Activated T-helper 1 cell treated with anti-CD3 and anti-CD28 coated beads, Interleukin-12 subunit alpha, Interleukin-12 subunit beta, Interleukin-2, Interleukin-4 antibody, amounts not matched to agents 30 ng/mL and 10 ng/mL and 1 ng/mL, durations not matched to agents 14 hours and 24 hours and 36 hours (primary cell): ENCODE results near the gene PARD3B. TPM values are rescaled to one million over a fixed set of nuclear protein-coding genes. Genes with fewer than 3 reads are reported as not detected.

Experiments
- DNase-seq: peaks from one replicate; pipeline ENCODE4 v3.0.0; 2021; ENCODE audit warnings: low spot score
- H3K27ac Mint-ChIP-seq: one replicate; pipeline ENCODE4 v1.8.0; 2021; ENCODE audit warnings: mild to moderate bottlenecking, mixed read lengths
- H3K27me3 Mint-ChIP-seq: one replicate; pipeline ENCODE4 v1.8.0; 2022; ENCODE audit warnings: mild to moderate bottlenecking, moderate library complexity, mixed read lengths; ENCODE audit not compliant: insufficient read depth
- H3K36me3 Mint-ChIP-seq: one replicate; pipeline ENCODE4 v1.8.0; 2021; ENCODE audit warnings: low read depth, mixed read lengths
- H3K4me1 Mint-ChIP-seq: one replicate; pipeline ENCODE4 v1.8.0; 2021; ENCODE audit warnings: low read depth, mixed read lengths
- H3K4me3 Mint-ChIP-seq: one replicate; pipeline ENCODE4 v1.8.0; 2021; ENCODE audit warnings: mild to moderate bottlenecking, moderate library complexity, mixed read lengths
- H3K9me3 Mint-ChIP-seq: one replicate; pipeline ENCODE4 v1.8.0; 2021; ENCODE audit warnings: mixed read lengths
- intact Hi-C: fragments of 100-400 bp; cut with micrococcal nuclease; formaldehyde crosslinking; loops from one replicate; pipeline ENCODE4 v1.15.1; 2024
- total RNA-seq: library from RNA; stranded (reverse); gene quantifications from 2 replicates; pipeline ENCODE4 v1.2.3, GENCODE V29; 2022

The PARD3B gene
- total RNA-seq, 1 donor from 2014 or later: 0.26 TPM

GRCh38 chr2:205651719-205652118 lies 1106.4 kb downstream of the PARD3B start:
- Mint-ChIP-seq H3K4me3 (no peak overlapping the region), H3K4me1 (peaks cover 6% of the 10 kb centered on the region), H3K36me3 (no peaks in the 10 kb centered on the region), H3K9me3 (no peaks in the 10 kb centered on the region), H3K27me3 (peaks cover 4% of the 10 kb centered on the region), H3K27ac (no peak overlapping the region)
- intact Hi-C loops: no loop called here
- DNase-seq: no peak

DNA sequence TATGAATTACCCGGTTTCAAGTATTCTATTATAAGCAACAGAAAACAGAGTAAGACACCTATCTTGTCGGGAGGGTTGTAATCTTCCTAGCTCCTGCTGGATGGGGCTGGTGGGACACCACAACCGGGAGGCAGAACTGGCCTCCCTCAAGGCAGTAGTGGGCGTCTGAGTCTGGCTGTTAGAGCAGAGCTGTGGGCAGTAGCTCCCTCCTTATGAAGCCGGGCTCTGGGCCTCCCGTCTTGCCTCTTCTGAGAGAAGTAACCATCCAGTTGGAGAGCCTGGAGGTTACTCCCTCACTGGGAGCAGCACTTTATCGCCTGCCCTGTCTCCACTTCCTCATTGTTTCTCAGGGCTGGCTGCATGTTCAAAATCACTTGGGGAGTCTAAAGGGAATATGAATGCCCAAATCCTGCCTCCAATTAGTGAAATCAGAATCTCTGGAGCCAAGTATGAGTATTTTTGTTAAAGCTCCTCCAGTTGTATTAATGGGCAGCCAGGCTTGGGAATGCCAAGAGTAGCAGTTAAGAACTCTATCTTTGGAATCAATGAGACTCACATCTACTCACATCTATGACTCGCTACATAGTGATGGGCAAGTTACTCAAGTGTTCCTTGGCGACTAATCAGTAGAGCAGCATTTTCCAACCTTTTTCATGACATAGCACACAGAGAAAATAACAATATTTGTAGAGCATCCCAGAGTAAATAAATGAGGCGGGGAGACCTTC lies 1109.8 kb downstream of the PARD3B start:
- Mint-ChIP-seq H3K4me3 (no peak overlapping the region), H3K36me3 (no peaks in the 10 kb centered on the region), H3K27me3 (peaks cover 5% of the 10 kb centered on the region), H3K27ac (no peak overlapping the region), H3K9me3 (no peaks in the 10 kb centered on the region), H3K4me1 (peaks cover 9% of the 10 kb centered on the region)
- DNase-seq: no peak
- intact Hi-C loops: no loop called here

- Mint-ChIP-seq H3K27me3 (peaks cover 5% of the 10 kb centered on the region), H3K4me3 (no peak overlapping the region), H3K36me3 (no peaks in the 10 kb centered on the region), H3K4me1 (peaks cover 18% of the 10 kb centered on the region), H3K27ac (no peak overlapping the region), H3K9me3 (no peaks in the 10 kb centered on the region)
- no peak for DNase-seq
- intact Hi-C loops: no loop called here
These were observed 1110.6 kb downstream of the PARD3B start for GRCh38 chr2:205655779-205656456.

DNA sequence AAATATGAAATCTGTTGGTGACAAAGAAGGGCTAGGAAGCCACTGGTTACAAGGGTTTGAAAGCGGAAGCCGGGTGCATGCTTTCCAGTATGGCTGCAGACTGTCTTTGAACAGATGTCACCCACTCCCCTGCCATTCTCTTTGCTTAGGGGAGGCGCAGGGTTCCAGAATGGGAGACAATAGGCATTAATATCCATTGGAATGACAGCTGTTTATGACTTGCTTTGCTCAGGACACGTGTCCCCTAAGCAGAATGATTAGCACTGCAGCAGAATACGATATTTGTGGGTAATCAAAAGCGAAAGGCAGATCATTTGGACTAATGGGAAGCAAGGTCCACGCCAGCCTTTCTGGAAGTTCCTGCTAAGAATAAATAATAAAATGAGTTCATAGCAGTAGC lies 1111.2 kb downstream of the PARD3B start:
- intact Hi-C loops: no loop called here
- Mint-ChIP-seq H3K36me3 (no peaks in the 10 kb centered on the region), H3K4me3 (no peak overlapping the region), H3K27me3 (peaks cover 5% of the 10 kb centered on the region), H3K27ac (no peak overlapping the region), H3K4me1 (peaks cover 23% of the 10 kb centered on the region), H3K9me3 (no peaks in the 10 kb centered on the region)
- DNase-seq: no peak

GRCh38 chr2:205656941-205657340 lies 1111.7 kb downstream of the PARD3B start:
- Mint-ChIP-seq H3K4me1 (peaks cover 25% of the 10 kb centered on the region), H3K9me3 (no peaks in the 10 kb centered on the region), H3K27ac (no peak overlapping the region), H3K4me3 (no peak overlapping the region), H3K27me3 (peaks cover 5% of the 10 kb centered on the region), H3K36me3 (no peaks in the 10 kb centered on the region)
- intact Hi-C loops: no loop called here
- no peak for DNase-seq

GRCh38 chr2:205657579-205657978 lies 1112.3 kb downstream of the PARD3B start:
- Mint-ChIP-seq H3K4me3 (no peak overlapping the region), H3K27me3 (peaks cover 5% of the 10 kb centered on the region), H3K9me3 (no peaks in the 10 kb centered on the region), H3K4me1 (peaks cover 30% of the 10 kb centered on the region), H3K27ac (no peak overlapping the region), H3K36me3 (no peaks in the 10 kb centered on the region)
- intact Hi-C loops: no loop called here
- DNase-seq: no peak

GRCh38 chr2:205658068-205658467 lies 1112.8 kb downstream of the PARD3B start:
- no peak overlapping the region for H3K4me3 Mint-ChIP-seq
- H3K4me1 Mint-ChIP-seq: peaks cover 32% of the 10 kb centered on the region
- DNase-seq: no peak
- H3K36me3 Mint-ChIP-seq: no peaks in the 10 kb centered on the region
- H3K27ac Mint-ChIP-seq: no peak overlapping the region
- no peaks in the 10 kb centered on the region for H3K9me3 Mint-ChIP-seq
- intact Hi-C loops: loop anchor here (1.0 kb wide), 1 partner anchor 44 kb away; no protein-coding TSS in a partner anchor
- peaks cover 5% of the 10 kb centered on the region for H3K27me3 Mint-ChIP-seq

DNA sequence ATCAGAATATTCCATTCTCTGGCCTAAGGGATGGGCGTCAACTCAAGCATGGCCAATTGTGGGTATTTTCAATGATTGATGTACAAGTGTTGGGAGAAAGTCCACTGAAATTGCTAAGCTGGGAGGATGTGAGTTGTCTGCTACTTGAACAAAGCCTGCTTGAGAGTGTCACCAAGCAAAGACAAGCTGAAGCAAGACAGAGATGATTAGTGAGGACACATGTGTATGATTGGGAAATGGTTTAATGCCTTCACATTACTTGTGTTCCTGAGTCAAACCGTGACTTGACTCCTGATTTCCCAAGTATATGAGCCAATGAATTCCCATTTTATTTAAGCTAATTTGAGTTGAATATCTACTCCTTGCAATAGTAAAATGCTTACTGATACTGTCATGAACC lies 1113.3 kb downstream of the PARD3B start:
- H3K4me1 Mint-ChIP-seq: peaks cover 32% of the 10 kb centered on the region

GRCh38 chr2:205659922-205660321 lies 1114.6 kb downstream of the PARD3B start:
- no peaks in the 10 kb centered on the region for H3K9me3 Mint-ChIP-seq
- H3K4me1 Mint-ChIP-seq: peaks cover 37% of the 10 kb centered on the region
- no peaks in the 10 kb centered on the region for H3K36me3 Mint-ChIP-seq
- H3K27ac Mint-ChIP-seq: no peak overlapping the region
- peaks cover 5% of the 10 kb centered on the region for H3K27me3 Mint-ChIP-seq
- H3K4me3 Mint-ChIP-seq: peak overlapping the region; percentile 17
- no peak for DNase-seq
- intact Hi-C loops: no loop called here

More for the DNA sequence above, 1113.3 kb downstream of the PARD3B start:
- Mint-ChIP-seq H3K9me3 (no peaks in the 10 kb centered on the region), H3K27me3 (peaks cover 5% of the 10 kb centered on the region), H3K36me3 (no peaks in the 10 kb centered on the region), H3K27ac (no peak overlapping the region), H3K4me3 (no peak overlapping the region)
- intact Hi-C loops: loop anchor here (1.0 kb wide), 1 partner anchor 44 kb away; no protein-coding TSS in a partner anchor
- DNase-seq: no peak

DNA sequence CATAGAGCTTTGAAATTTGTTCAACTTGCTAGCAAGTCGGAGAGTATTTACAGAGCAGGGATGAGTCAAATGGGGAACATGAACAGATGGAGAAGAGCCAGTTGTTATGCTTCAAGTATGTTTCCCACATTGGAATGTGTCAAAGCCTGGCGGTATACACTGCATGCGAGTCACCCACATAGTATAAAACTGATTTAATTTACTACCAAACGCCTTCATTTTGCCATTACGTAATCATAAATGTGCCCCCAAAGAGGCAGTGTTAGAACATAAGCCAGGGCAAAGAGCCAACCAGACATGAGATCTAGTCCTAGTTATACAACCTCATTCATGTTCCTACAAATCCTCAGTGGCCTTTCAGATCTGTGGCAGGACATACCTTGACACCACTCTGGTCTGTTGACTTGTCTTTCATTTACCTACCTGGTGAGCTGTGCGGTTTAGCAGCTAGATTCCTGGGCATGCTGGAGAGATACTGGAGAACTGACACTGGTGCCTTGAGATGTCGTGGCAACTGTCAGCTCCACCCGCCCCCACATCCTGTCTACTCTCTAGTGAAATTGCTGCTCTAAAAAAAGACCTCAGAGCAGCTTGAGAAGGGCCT lies 1115.3 kb downstream of the PARD3B start:
- Mint-ChIP-seq H3K27me3 (peaks cover 5% of the 10 kb centered on the region), H3K36me3 (no peaks in the 10 kb centered on the region), H3K4me3 (peak overlapping the region; percentile 28), H3K27ac (peak overlapping the region; percentile 45), H3K9me3 (no peaks in the 10 kb centered on the region), H3K4me1 (peaks cover 32% of the 10 kb centered on the region)
- DNase-seq: peak; percentile 30
- intact Hi-C loops: no loop called here

DNA sequence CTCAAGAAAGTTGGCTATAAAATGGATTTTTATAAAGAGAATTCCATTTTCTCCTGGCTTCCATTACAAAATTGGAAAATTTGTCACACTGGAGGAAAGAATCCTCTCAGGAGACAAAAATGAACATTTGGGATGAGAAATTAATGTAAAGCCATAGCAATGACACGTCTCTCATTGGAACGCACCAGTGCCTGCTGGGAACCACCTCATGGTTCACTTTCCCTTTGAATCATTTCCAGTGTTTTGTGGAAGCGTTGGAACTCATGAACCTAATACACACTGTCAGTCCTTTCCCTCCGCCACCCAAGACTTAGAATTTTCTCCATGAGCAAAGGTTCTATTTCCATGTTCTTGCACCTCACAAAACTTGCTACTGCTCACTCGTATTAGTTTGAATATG lies 1116.0 kb downstream of the PARD3B start:
- peak overlapping the region; percentile 28 for H3K4me3 Mint-ChIP-seq
- DNase-seq: no peak
- H3K36me3 Mint-ChIP-seq: no peaks in the 10 kb centered on the region
- H3K27ac Mint-ChIP-seq: no peak overlapping the region
- no peaks in the 10 kb centered on the region for H3K9me3 Mint-ChIP-seq
- H3K27me3 Mint-ChIP-seq: peaks cover 2% of the 10 kb centered on the region
- H3K4me1 Mint-ChIP-seq: peaks cover 32% of the 10 kb centered on the region
- intact Hi-C loops: no loop called here

DNA sequence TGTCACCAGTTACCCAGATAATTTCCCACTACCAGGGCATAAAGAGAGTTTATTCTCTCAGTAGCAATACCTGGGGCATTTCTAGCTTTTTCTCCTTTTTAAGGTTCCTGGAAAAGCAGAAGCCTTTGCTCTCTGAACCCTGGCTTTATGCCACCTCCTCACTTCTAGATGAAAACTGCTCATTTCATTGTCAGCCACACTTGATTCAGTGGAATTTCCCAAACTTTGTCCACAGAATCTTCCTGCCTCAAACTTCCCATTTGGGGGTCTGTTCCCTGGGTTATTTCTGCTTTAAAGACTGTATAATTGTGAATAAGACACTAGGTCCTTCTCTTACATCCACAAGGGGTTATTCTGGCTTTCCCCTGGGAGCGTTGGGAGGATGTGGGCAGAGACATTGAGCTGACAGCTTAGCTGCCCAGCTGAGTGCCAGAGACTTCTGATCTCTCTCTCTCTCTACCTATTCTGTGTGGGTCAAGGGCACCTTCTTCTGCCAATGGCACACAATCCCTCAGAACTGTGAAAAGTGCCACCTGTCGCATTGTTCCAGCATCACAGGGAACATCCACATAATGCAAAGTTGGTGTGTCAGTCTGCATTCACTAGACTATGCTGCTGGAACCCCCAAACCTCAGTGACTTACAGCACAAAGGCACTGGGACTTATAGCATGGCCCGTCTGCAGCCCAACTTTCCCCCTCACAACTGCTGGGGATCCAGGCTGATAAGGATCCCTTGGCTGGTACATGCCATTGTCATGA lies 1117.1 kb downstream of the PARD3B start:
- DNase-seq: no peak
- no peak overlapping the region for H3K27ac Mint-ChIP-seq
- no peaks in the 10 kb centered on the region for H3K36me3 Mint-ChIP-seq
- H3K9me3 Mint-ChIP-seq: no peaks in the 10 kb centered on the region
- H3K27me3 Mint-ChIP-seq: peaks cover 2% of the 10 kb centered on the region
- H3K4me1 Mint-ChIP-seq: peaks cover 32% of the 10 kb centered on the region
- H3K4me3 Mint-ChIP-seq: no peak overlapping the region
- intact Hi-C loops: no loop called here
